HG02884 (cell line): Measurements from ENCODE around the gene PBX1.

ENCODE experiments used
- ATAC-seq: cut with Tn5 transposase; IDR thresholded peaks from one replicate; pipeline ENCODE4 v1.9.1; 2021; ENCODE audit warnings: mild to moderate bottlenecking, moderate library complexity; ENCODE audit not compliant: unreplicated experiment

PBX1 gene

DNA sequence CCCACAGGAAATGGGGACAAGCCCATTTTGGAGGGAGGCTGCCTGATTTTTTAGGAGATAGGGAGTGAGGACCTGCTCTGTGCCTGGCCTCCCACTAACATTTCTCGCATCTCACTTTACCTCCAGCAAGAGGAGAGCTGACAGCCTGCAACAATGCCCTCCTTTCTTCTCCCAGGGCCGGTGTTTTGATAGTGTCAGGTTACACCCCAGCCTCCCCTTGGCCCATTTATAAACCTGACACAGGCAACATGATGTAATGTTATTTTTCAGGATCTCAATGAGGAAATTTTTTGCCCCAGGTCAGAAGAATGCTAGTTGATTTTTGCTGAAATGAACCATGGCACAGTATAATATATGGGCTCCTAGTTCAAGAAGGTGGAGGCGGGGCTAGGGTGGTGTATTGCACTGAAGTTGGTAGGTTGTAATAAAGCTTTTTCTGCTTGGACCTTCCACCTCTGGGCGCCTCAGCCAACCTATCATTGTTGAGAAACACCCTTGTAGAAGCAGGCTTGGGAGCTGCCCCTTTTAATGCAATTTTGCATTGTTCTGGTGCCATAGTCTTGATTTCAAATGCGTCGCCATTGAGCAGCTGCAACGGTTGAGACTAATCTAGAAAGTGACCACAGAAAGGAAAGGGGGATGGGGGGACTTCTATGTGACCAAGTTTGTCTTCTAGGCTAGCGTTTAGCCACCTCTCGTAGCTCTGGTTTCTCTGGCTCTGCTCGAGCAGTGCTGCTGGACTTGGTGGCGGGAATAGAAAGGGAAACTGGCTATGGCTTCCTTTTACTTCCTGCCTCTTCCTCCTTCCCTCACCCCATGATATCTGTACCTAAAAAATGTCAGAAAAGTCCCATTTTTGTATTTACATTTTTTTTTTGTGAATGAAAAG is 53.0 kb downstream of the PBX1 start:
- ATAC-seq: no peak

DNA sequence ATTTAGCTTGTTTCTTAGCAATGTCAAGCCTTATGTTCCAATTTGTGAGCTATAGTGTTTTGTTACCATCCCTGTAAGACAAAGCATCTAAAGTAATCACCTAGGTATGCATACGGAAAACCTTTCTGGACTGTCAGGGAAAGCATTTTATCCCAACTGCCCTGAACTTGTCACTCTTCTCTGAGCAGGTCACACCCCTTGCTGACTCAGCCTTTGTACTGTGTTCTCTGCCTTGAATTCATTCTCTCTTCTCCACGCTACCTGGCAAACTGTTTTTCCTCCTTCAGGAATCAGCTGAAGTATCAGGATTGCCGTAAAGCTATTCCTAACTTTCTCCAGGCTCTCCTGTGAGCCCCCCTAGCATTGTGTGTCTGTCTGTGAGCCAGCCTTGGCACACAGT is 54.2 kb downstream of the PBX1 start:
- ATAC-seq: no peak

DNA sequence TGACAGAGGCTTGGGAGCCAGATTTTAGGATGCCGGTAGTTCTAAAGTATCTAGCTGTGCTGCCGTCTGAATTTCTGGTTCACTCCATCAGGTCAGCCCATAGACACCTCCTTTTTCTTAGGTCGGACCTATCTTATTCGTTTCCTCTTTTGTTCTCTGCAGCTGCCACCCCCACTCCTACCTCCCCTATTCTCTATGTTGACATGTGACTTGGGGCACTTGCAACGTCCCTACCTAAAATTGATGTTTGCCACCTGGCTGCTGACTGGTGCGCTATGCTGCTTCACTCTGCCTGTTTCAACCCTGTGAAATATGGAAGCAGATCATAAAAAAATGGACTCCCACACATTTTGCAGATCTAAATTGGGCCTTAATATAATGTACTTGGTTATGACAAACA is 55.3 kb downstream of the PBX1 start:
- no peak for ATAC-seq

DNA sequence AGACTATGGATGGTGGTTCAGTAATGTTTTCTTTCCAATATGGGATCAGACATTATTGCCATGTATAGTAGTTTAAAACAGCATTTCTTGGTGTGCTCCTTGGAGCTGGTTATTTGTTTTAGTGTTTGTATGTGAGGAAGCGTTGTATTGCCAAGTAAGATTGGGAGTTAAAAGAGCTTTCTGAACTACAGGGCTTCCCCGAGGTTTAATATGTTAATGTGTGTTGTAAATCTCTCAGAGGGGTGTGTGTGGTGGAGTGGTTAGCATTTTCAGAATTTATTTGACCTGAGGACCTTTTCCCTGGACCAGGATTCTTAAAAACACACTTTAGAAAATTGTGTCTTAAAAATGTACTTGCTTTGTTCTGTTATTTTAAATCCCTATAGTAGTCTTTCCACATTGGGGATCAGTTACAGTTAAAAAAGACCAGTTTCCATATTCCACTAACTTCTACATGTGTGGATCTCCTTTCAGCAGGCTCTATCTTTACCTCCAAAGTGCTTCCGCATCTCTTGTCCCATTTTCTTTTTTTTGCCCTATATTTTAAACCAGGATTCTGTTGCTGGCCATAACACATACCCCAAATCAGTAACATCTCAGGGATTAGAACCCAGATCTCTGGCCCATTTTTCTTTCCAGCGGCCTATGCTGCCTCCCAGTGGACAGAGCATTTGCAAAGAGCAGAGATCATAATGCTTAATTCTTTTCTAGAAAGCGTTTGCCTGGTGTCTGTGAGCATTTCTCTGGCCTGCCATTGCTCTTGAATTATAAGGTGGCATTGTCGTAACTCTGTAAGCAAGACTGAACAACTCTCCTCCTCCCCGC is 58.6 kb downstream of the PBX1 start:
- ATAC-seq: no peak

DNA sequence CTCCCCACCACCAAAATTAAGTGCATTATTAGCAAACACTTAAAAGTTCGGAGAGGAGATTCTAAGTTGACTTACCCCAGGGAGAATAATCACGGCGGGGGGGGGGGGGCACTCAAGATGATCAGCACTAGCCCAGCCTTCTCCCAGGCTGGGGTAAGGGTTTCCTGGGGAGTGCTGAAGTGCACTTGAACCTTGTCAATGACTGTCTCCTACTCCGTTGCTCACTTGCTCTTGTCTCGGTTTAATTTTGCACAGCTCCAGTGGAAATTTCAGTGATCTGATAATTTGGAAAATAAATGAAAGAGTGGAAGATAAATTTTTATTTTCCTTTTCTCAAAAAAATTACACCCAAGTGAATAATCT is 59.2 kb downstream of the PBX1 start:
- no peak for ATAC-seq

DNA sequence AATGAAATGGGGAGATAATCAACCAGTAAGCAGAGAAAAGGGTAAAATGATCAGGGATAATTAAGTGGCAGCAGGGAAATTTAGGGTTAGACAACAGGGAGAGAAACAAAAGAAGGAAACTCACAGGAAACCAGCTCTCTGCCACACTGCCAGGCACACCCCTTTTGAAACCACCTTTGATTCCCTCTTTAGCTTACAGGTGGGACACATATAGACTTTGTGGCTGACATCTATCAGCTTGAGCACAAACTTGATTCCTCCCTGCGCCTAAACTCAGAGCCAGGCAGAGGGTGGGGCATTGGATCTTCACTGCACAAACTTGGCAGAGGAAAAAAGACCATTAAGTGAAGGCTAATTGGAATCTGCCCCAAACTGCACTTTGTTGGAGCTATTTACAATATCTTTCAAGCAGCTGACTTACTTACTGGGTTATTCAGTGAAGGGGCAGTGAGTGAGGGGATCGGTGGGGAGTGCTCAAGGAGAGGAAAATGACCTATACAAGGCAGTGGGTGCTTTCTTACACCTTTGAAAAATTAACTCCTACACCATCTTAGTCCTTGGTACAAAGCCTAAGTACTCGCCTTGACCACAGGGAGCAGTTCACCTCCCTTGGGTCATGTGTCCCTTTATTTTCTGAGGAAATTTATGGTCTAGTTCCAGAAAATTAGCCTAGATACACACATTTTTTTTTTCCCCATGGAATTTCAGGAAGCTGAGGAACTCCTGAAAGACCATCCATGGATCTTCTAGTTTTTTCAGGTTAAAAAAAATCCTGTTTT is 60.2 kb downstream of the PBX1 start:
- ATAC-seq: no peak

DNA sequence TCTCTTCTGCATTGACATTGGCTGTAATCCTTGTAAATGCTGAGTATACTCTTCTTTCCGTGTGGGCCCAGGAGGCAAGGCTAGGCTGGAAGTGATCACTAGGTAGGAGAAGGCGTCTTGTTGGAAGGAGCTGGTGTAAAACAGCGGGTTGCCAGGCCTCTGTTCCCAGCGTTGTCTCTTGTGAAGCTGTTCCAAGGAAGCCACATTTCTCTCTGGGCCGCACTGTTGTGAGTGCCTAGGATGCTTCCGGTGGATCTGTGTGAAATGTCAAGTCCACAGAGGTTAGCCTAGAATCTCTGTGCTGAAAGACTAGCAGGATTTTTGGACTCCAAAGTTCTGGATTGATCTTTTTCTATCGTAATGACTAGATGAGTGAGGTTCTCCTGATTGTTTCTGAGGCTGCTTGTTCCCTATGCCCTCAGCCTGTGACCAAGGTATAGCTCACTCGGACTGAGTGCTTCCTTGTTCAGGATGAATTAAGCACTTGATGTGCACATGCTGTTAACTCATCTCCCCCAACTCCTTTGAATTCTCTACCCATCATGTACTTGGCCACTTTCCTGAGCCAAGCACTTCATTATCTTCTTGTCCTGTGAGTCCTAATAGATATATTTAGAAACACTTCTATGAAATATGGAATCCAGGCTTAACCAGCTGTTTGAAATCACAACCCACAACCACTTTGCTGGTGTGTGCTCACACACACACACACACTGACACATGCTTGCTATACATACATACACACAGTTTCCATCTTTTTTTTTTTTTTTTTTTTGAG is 63.3 kb downstream of the PBX1 start:
- no peak for ATAC-seq

DNA sequence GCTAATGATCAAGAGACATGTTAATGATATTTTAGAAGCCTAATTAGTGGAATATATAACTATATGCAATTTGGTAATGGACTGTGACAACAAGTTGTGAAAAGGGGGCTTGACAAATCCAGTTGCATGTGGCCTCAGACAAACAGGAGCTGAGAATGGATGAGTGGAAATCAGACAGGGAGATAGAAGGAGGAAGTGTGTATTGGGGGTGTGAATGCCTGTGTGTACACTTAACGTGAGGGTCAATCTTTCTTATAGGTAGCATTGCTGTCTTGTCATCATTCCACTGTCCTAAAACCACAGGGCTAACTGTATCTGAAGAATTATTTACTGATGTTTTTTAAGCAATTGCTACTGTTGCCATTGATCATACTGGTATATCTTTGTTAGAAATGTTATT is 64.8 kb downstream of the PBX1 start:
- ATAC-seq: no peak

DNA sequence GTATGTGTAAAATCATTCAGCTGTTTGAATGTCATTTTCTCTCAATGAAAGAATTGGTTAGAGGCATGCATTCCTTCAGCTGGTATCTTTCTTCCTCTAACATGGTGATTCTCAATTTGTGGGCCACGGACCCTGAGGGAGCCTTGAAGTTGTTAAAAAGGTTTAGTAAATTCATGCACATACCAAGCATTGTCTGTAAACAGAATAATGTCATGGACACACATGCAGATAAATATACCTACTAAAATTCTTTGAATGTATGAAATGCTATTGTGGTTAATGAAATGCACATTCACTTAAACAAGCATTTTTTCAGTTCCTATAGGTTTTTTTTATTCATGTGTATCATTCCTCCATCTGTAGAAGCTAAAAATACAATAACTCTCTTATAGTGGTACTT is 65.4 kb downstream of the PBX1 start:
- no peak for ATAC-seq

DNA sequence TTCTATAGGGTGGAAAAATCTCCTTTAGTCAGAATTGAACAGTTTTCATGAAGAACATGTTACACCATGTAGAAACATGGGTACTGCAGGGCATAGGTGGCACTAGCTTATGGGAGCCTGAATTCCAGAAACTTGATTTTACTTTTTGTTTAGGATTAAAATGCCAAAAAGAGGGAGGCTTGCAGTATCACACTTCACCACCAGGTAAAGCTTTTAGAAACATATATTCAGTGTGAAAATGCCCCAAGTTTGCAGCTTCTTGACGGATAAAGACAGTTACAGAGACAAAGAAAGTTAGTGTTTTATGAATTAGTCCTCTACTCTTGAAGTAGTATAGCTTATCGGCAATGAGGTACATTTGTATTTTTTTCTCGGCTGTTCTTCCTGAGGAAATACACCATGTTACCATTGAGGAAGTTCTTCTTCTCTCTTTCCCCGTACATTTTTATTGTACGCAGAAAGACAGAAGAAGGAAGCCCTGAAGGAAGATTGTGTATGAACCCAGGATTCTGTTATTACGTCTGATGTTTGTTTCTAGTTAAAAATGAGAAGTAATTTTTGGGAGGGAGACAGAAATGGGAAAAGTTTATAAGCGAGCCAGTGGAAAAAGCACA is 66.1 kb downstream of the PBX1 start:
- no peak for ATAC-seq

DNA sequence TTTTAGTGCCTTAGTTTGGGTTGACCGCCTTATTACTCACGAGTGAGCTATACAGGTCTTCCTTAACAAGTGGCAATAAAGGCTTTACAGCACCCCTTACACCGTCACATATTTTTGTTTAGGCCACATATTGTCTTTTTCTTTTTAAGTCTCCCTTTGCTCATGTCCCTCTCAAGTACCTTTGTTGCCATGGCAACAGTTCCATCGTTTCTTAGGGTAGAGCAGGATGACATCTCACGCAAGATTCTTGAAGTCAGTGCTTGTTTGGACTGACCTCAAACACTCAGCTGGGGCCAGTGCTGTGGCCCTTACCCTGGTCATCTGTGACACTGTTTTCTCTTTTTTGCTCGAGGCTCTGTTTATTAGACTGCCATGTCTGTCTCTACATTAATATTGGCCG is 69.8 kb downstream of the PBX1 start:
- no peak for ATAC-seq

DNA sequence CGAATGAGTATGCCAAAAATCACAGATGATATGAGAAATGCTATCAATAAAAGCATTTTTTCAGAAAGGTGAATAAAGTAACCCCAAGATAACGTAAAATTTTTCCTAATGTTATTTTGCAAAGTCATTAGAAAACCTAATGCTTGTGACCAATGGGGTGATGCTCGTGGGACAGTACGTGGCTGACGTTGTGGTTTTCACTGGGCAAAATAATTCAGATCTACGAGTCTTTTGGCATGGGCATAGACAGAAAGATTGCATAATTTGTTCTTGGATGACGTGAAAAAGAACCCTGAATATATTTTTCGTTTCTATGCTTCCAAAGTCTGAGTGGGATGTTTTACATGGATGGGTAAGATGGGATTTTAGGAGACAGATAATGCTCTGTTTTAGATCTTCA is 71.0 kb downstream of the PBX1 start:
- ATAC-seq: no peak

DNA sequence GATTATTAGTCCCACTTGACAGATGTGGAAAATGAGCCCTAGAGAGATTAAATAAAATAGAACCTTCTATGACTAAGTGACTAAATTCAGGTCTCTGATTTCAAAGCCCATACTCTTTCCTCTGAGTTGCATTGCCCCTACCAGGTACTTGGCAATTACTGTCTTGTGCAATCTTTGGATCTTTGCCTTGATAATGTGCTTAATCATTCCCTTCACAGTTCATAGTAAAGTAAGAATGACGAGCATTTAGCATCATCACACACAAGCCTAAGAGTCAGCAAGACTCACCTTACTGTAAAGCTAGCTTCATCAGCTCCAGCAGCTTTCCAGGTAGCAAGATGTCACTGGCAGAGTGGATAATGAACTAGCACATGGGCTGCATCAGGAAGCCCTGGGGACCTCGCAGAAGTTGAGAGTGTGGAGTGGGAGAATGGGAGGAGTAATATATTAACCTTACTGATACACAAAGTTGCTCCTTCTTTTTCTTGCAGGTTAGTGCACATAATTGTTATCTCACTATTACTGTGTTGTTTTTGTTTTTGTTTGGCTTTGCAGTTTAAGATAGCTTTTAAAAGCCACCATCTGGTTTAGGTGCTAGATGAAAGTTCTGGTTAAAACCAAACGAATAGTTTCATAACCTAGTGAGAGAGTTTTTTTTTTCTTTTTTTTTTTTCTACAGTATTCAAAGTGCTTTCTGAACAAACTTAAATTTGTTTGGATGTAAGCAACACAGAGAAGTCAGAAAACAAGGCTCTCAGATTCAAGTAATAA is 71.8 kb downstream of the PBX1 start:
- ATAC-seq: no peak

DNA sequence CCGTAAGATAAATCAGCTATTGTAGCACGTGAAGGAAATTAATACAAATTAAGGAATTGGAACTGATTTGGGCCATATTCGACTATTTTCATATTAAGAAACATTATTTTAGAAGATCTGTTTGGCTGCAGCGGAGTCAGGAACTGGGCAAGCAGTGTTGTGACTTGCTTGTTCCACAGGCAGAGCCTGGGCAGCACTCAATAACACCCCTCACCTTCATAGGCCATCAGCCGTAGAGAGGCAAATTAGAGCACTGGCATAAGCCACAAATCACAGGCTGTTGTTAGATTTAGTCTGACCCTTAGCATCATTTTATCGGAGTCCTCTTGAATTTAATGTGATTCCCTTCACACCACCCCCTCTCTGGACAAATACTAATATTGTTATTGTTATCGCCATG is 72.8 kb downstream of the PBX1 start:
- ATAC-seq: no peak

DNA sequence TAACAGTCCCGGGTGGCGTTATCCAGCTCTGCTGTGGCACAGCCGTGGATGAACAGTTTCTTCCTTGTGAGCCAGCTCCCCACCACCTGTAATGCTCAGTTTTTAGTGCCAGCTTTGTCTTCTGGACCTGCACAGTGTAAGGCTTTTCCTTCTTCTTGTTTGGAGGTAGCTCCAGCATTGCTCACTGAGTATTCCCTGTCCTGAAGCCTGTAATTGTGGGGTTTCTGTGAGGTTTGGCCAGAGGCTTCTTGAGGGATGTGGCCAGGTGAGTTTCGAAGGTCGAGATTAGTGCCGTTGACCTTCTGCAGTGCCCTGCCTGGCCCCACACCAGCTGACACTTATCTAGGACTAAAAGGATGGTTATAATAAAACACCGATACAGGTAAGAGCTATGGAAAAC is 75.0 kb downstream of the PBX1 start:
- ATAC-seq: no peak

DNA sequence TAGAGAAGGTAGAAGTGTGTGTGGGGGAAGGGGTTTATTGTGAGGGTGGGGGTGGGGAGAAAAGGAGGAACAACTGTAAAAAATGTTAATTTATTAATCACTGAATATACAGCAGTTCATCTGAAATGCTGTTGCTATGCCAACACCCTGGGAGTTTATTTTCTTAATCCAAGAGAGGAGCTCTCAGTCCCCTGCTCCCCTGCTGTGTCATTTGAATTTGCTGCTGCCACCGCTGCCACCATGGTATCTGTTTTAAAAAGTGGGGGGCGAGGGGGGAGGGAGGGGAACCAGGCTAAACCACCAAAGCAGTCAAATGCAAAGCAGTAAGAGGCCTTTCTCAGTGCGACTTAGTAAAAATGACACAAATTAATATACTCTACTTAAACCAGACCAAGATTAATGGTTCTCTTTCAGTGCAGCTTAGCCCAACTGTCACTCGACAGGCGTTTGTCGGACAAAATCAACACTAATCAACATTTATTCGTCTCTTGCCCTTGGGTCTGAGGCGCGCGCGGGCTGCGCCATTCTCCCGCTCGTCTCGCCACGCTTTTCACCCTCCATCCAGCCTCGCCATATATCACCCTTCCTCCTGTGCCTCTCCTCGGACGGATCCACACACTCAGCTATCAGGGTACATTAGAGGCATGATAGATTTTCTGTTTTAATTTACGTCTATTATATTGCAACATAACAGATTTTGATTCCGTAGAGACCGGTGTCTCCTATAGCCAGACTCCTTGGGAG is 76.2 kb downstream of the PBX1 start:
- no peak for ATAC-seq

DNA sequence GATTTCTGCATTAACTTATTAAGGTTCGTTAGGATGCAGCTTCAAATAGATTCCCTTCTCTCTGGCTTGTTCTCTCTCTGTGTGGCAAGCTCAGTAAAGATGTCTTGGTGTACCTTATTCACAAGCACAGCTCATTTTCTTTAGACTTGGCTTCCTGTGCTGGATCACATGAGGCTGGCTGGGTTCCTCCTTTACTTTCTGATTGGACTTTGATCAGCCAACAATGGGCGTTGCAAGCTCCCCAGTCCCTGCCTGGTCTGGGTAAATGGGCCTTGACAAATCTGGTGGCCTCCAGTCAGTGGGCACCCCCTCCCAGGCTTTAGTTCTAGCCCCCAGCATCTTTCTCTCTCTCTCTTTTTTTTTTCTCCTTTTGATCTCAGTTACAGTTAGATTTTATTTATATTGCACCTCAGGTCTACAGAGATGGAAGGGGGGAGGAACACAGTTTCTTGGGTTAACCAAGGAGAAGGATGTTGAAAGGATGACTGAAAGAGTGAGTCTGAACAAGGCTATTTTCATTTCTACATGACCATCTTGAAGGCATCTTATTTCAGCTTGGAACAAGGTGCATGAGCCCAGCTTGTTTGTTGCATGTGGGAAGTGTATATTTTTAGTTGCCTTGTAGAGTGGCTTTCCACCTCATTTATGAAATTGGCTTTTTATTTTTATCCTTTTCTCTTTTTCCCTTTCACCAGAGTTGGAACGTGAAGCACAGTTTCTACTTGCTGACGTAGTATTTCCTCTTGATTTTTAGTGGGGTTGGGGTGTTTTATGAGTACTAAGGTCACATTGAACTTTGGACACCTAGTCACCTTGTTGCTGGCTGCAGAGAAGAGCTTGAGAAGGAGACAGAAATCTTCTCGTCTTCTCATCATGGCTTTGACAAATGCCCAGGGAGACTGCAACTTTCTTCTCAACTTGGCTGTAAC is 77.1 kb downstream of the PBX1 start:
- no peak for ATAC-seq

DNA sequence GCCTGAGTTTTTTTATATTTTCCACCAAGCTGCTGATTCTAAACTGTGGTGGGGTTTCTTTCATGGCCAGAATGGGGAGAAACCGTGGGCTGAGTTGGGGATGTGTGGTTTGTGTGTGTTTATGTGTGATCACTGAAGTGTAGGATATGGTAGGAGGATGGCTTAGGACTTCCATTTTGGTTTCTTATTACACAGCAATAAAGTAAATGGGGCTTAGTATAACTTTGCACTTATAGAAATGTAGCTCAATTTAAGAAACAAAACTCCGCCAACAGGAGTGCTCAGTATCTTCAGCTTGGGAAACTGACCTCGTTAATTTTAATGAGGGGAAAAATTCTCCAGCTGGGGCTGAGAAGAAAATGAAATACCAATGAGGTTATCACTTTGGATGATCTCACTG is 77.8 kb downstream of the PBX1 start:
- ATAC-seq: no peak
